ENCODE results near the gene RPS15. TPM values are rescaled to one million over a fixed set of nuclear protein-coding genes. Genes with fewer than 3 reads are reported as not detected.

Gene RPS15
- total and polyA plus RNA-seq, 2 of the 13 experiments (the other 11 are each of a cell fraction or from before 2014, with no cell fraction given): 695 to 1,411 TPM

- Histone ChIP-seq H3K4me3 (replicated peaks in 1 of 3; ENCODE audit: insufficient read depth in 1 of 3, low read depth in 2 of 3, low read length in 3 of 3) (peak overlapping the region; percentile 41 to 69 (median 54); a peak in 4 of 6 replicates), H3K4me2 (ENCODE audit: low read depth, low read length) (peak overlapping the region; percentile 76), H3K36me3 (replicated peaks in 1 of 2; ENCODE audit: control insufficient read depth in 1 of 2, insufficient read depth in 2 of 2, low read length in 2 of 2) (no peaks in the 10 kb centered on the region; a peak in 1 of 5 replicates), H3K27ac (ENCODE audit: extremely low read length, insufficient read depth, low read length) (no peak overlapping the region), H3K4me1 (ENCODE audit: insufficient read depth, low read length) (peaks cover 25% of the 10 kb centered on the region), H3K27me3 (ENCODE audit: control insufficient read depth in 1 of 2, insufficient read depth in 2 of 2, low read length in 2 of 2) (no peaks in the 10 kb centered on the region), H4K20me1 (ENCODE audit: insufficient read depth, low read length) (peaks cover 12% of the 10 kb centered on the region), H3K9me3 (ENCODE audit: low read length) (no peaks in the 10 kb centered on the region), H3K79me2 (ENCODE audit: insufficient read depth, low read length) (no peaks in the 10 kb centered on the region), H3K9ac (ENCODE audit: insufficient read depth, low read depth, low read length) (peak overlapping the region; percentile 34), H2AFZ (ENCODE audit: low read length) (no peak overlapping the region)
- no peak for FAIRE-seq
- in situ Hi-C loops (cut with HindIII; ENCODE audit: extremely low pct_ligation_motif_present, low pct_unique_long_range_greater_than_20kb): no loop called here
- intact Hi-C loops (cut with micrococcal nuclease; ENCODE audit: unreplicated experiment): no loop called here
- no CpG with 5 or more reads among the region's 22 CpGs for WGBS (ENCODE audit: low lambda C conversion rate)
- ChIA-PET CTCF (ENCODE audit: low intra/inter-chr PET ratio, low total read pairs) (no interaction called here), POLR2A (interaction anchor here (3.6 kb wide), 1 partner anchor 21 kb away, joined by 19 read pairs; the partner anchor contains the start of genes PCSK4 and REEP6)
- no peak for DNase-seq (ENCODE audit: low spot score)
- peak; percentile 14 for ATAC-seq
- BruUV-seq (replicated peaks): no TSS peak
- TF ChIP-seq, protein P1, sequence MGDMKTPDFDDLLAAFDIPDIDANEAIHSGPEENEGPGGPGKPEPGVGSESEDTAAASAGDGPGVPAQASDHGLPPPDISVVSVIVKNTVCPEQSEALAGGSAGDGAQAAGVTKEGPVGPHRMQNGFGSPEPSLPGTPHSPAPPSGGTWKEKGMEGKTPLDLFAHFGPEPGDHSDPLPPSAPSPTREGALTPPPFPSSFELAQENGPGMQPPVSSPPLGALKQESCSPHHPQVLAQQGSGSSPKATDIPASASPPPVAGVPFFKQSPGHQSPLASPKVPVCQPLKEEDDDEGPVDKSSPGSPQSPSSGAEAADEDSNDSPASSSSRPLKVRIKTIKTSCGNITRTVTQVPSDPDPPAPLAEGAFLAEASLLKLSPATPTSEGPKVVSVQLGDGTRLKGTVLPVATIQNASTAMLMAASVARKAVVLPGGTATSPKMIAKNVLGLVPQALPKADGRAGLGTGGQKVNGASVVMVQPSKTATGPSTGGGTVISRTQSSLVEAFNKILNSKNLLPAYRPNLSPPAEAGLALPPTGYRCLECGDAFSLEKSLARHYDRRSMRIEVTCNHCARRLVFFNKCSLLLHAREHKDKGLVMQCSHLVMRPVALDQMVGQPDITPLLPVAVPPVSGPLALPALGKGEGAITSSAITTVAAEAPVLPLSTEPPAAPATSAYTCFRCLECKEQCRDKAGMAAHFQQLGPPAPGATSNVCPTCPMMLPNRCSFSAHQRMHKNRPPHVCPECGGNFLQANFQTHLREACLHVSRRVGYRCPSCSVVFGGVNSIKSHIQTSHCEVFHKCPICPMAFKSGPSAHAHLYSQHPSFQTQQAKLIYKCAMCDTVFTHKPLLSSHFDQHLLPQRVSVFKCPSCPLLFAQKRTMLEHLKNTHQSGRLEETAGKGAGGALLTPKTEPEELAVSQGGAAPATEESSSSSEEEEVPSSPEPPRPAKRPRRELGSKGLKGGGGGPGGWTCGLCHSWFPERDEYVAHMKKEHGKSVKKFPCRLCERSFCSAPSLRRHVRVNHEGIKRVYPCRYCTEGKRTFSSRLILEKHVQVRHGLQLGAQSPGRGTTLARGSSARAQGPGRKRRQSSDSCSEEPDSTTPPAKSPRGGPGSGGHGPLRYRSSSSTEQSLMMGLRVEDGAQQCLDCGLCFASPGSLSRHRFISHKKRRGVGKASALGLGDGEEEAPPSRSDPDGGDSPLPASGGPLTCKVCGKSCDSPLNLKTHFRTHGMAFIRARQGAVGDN (CRISPR knock-in tag; IDR thresholded peaks at IDR 0.05): peak; percentile 96; the same call in 1 of the 2 replicates
- TF ChIP-seq ZNF704 (CRISPR knock-in tag; IDR thresholded peaks at IDR 0.05; ENCODE audit: borderline replicate concordance) (0 out of 2 replicates have a peak, but pooled peaks have one; percentile 61), CREM (IDR thresholded peaks at IDR 0.05) (no peak), CREM (CRISPR knock-in tag; IDR thresholded peaks at IDR 0.05) (no peak), MEIS2 (CRISPR knock-in tag; IDR thresholded peaks at IDR 0.05) (0 out of 2 replicates have a peak, but pooled peaks have one; percentile 18), ZFP1 (CRISPR knock-in tag; IDR thresholded peaks at IDR 0.05) (no peak), ZNF253 (CRISPR knock-in tag; IDR thresholded peaks at IDR 0.05; ENCODE audit: borderline replicate concordance) (no peak), ZNF615 (CRISPR knock-in tag; IDR thresholded peaks at IDR 0.05; ENCODE audit: borderline replicate concordance) (no peak), ZNF83 (CRISPR knock-in tag; IDR thresholded peaks at IDR 0.05; ENCODE audit: borderline replicate concordance) (0 out of 2 replicates have a peak, but pooled peaks have one; percentile 42), ZNF446 (CRISPR knock-in tag; IDR thresholded peaks at IDR 0.05) (0 out of 2 replicates have a peak, but pooled peaks have one; percentile 61)
- TF ChIP-seq, protein P2, sequence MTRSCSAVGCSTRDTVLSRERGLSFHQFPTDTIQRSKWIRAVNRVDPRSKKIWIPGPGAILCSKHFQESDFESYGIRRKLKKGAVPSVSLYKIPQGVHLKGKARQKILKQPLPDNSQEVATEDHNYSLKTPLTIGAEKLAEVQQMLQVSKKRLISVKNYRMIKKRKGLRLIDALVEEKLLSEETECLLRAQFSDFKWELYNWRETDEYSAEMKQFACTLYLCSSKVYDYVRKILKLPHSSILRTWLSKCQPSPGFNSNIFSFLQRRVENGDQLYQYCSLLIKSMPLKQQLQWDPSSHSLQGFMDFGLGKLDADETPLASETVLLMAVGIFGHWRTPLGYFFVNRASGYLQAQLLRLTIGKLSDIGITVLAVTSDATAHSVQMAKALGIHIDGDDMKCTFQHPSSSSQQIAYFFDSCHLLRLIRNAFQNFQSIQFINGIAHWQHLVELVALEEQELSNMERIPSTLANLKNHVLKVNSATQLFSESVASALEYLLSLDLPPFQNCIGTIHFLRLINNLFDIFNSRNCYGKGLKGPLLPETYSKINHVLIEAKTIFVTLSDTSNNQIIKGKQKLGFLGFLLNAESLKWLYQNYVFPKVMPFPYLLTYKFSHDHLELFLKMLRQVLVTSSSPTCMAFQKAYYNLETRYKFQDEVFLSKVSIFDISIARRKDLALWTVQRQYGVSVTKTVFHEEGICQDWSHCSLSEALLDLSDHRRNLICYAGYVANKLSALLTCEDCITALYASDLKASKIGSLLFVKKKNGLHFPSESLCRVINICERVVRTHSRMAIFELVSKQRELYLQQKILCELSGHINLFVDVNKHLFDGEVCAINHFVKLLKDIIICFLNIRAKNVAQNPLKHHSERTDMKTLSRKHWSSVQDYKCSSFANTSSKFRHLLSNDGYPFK (CRISPR knock-in tag; IDR thresholded peaks at IDR 0.05; ENCODE audit: borderline replicate concordance): 0 out of 2 replicates have a peak, but pooled peaks have one; percentile 46
- TF ChIP-seq, protein P3, sequence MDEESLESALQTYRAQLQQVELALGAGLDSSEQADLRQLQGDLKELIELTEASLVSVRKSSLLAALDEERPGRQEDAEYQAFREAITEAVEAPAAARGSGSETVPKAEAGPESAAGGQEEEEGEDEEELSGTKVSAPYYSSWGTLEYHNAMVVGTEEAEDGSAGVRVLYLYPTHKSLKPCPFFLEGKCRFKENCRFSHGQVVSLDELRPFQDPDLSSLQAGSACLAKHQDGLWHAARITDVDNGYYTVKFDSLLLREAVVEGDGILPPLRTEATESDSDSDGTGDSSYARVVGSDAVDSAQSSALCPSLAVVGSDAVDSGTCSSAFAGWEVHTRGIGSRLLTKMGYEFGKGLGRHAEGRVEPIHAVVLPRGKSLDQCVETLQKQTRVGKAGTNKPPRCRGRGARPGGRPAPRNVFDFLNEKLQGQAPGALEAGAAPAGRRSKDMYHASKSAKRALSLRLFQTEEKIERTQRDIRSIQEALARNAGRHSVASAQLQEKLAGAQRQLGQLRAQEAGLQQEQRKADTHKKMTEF (CRISPR knock-in tag; IDR thresholded peaks at IDR 0.05): 0 out of 2 replicates have a peak, but pooled peaks have one; percentile 14
- TF ChIP-seq, protein P4, sequence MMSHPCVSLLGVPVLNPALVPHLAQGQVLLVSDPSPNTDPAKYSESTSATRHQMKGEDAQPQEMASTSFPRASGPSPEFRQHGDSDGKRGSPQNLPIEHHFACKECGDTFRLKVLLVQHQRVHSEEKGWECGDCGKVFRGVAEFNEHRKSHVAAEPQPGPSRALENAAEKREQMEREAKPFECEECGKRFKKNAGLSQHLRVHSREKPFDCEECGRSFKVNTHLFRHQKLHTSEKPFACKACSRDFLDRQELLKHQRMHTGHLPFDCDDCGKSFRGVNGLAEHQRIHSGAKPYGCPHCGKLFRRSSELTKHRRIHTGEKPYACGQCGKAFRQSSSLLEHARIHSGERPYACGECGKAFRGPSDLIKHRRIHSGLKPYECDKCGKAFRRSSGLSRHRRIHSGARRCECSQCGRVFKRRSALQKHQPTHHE (CRISPR knock-in tag; IDR thresholded peaks at IDR 0.05; ENCODE audit: borderline replicate concordance): 0 out of 2 replicates have a peak, but pooled peaks have one; percentile 60
Measured at GRCh38 chr19:1470055-1470304, 31.8 kb downstream of the RPS15 start.
